Calu3 (cell line): ENCODE data around the gene NETO1. TPM values are rescaled to one million over a fixed set of nuclear protein-coding genes. Genes with fewer than 3 reads are reported as not detected.

Experiments
- BruUV-seq: library from RNA; stranded (reverse); fragments of 400-500 nt; replicated peaks from 2 replicates; lab custom pipeline; 2021; lab: Mats Ljungman, UMichigan
- CTCF ChIA-PET: fragments of 300-600 bp; sonication (Branson Sonifier 250); formaldehyde crosslinking; loops from one replicate; lab custom pipeline; 2022; ENCODE audit warnings: antibody characterized with exemption; lab: Charles Lee
- DNase-seq: peaks from one replicate; pipeline ENCODE4 v3.0.0; 2022
- H3K27ac Mint-ChIP-seq: one replicate; pipeline ENCODE4 v1.8.0; 2022; ENCODE audit warnings: mixed read lengths; ENCODE audit not compliant: unreplicated experiment
- H3K27me3 Mint-ChIP-seq: one replicate; pipeline ENCODE4 v1.8.0; 2022; ENCODE audit warnings: mixed read lengths; ENCODE audit not compliant: unreplicated experiment
- H3K36me3 Mint-ChIP-seq: one replicate; pipeline ENCODE4 v1.8.0; 2022; ENCODE audit warnings: mild to moderate bottlenecking, moderate library complexity, mixed read lengths; ENCODE audit not compliant: insufficient read depth, unreplicated experiment
- H3K4me1 Mint-ChIP-seq: one replicate; pipeline ENCODE4 v1.8.0; 2022; ENCODE audit warnings: mild to moderate bottlenecking, low read depth, mixed read lengths; ENCODE audit not compliant: unreplicated experiment
- H3K4me3 Mint-ChIP-seq: one replicate; pipeline ENCODE4 v1.8.0; 2022; ENCODE audit warnings: mild to moderate bottlenecking, low read depth, moderate library complexity, mixed read lengths; ENCODE audit not compliant: unreplicated experiment
- H3K9me3 Mint-ChIP-seq: one replicate; pipeline ENCODE4 v1.8.0; 2022; ENCODE audit warnings: low read depth, mixed read lengths; ENCODE audit not compliant: unreplicated experiment
- intact Hi-C: fragments of 100-400 bp; cut with micrococcal nuclease; formaldehyde crosslinking; loops from one replicate; pipeline ENCODE4 v1.10.0; 2022; ENCODE audit not compliant: unreplicated experiment
- total RNA-seq: library from RNA; stranded (reverse); gene quantifications from 2 replicates; pipeline ENCODE4 v1.2.3, GENCODE V29; 2022
- TF ChIP-seq, protein P1 (sequence below): fragments of 200-600 bp; IDR thresholded peaks from one replicate; pipeline ENCODE4 v1.8.0; 2022; ENCODE audit warnings: antibody characterized with exemption; ENCODE audit not compliant: unreplicated experiment

The NETO1 gene
- total RNA-seq, 1 experiment from 2014 or later = not detected

DNA sequence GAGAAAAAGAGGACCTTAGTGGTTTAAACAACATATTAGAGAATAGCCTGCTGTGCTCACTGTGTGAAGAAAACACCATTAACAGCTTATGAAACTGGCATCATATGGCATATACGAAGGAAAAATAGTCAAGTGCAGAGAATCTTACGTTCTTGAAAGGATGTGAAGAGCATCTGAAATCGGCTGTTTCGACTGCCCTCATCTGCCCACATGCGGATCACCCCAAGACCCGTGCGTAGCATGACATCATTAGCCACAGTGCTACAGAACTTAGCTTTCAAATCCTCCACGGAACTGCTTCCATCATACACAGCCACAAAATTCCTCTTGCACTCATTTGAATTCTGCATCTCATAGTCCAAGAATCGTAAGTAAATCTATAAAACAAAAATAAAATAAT lies 84.3 kb downstream of the NETO1 start:
- no peak for DNase-seq
- no peak overlapping the region for H3K27ac Mint-ChIP-seq
- no peak overlapping the region for H3K4me3 Mint-ChIP-seq
- no peaks in the 10 kb centered on the region for H3K27me3 Mint-ChIP-seq
- TF ChIP-seq, protein P1, sequence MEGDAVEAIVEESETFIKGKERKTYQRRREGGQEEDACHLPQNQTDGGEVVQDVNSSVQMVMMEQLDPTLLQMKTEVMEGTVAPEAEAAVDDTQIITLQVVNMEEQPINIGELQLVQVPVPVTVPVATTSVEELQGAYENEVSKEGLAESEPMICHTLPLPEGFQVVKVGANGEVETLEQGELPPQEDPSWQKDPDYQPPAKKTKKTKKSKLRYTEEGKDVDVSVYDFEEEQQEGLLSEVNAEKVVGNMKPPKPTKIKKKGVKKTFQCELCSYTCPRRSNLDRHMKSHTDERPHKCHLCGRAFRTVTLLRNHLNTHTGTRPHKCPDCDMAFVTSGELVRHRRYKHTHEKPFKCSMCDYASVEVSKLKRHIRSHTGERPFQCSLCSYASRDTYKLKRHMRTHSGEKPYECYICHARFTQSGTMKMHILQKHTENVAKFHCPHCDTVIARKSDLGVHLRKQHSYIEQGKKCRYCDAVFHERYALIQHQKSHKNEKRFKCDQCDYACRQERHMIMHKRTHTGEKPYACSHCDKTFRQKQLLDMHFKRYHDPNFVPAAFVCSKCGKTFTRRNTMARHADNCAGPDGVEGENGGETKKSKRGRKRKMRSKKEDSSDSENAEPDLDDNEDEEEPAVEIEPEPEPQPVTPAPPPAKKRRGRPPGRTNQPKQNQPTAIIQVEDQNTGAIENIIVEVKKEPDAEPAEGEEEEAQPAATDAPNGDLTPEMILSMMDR = no peak
- H3K9me3 Mint-ChIP-seq = no peaks in the 10 kb centered on the region
- BruUV-seq = no TSS peak
- CTCF ChIA-PET = no interaction called here
- H3K4me1 Mint-ChIP-seq = no peaks in the 10 kb centered on the region
- no peaks in the 10 kb centered on the region for H3K36me3 Mint-ChIP-seq
- intact Hi-C loops = no loop called here

GRCh38 chr18:72774914-72775313 lies 92.9 kb downstream of the NETO1 start:
- Mint-ChIP-seq H3K27ac (no peak overlapping the region), H3K27me3 (no peaks in the 10 kb centered on the region), H3K4me1 (no peaks in the 10 kb centered on the region), H3K36me3 (no peaks in the 10 kb centered on the region), H3K9me3 (peaks cover 9% of the 10 kb centered on the region), H3K4me3 (no peak overlapping the region)
- TF ChIP-seq, protein P1 = no peak
- no TSS peak for BruUV-seq
- intact Hi-C loops = no loop called here
- CTCF ChIA-PET = no interaction called here
- no peak for DNase-seq

- no peaks in the 10 kb centered on the region for H3K36me3 Mint-ChIP-seq
- H3K4me1 Mint-ChIP-seq = no peaks in the 10 kb centered on the region
- H3K4me3 Mint-ChIP-seq = no peak overlapping the region
- TF ChIP-seq, protein P1 = no peak
- CTCF ChIA-PET = no interaction called here
- H3K27ac Mint-ChIP-seq = no peak overlapping the region
- no peak for DNase-seq
- H3K9me3 Mint-ChIP-seq = peaks cover 9% of the 10 kb centered on the region
- BruUV-seq = no TSS peak
- H3K27me3 Mint-ChIP-seq = no peaks in the 10 kb centered on the region
- intact Hi-C loops = no loop called here
These were observed 94.9 kb downstream of the NETO1 start for GRCh38 chr18:72772916-72773315.

DNA sequence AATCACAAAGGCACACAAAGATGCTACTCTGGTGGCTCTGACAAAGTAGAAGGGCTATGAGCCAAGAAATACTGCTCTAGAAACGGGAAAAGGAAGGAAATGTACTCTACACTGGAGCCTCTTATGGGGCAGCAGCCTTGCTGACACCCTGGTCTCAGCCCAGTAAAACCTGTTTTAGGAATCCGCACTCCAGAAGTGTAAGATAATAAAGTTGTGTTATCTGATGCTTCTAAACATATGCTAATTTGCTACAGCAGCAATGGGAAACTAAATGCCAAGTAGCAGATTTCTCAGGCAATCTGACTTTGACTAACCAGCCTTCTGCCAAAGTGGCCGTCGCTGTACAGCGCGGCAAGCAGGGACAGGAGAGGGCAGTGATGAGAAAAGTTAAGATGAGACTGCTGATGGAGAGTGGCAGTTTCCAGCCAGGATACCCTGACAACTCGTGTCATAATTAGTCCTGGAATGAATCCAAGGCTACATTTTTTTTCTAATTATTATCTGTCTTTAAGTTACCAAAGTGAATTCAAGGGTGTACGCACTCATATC lies 99.0 kb downstream of the NETO1 start:
- no TSS peak for BruUV-seq
- no peaks in the 10 kb centered on the region for H3K4me1 Mint-ChIP-seq
- intact Hi-C loops = no loop called here
- H3K36me3 Mint-ChIP-seq = no peaks in the 10 kb centered on the region
- no peak overlapping the region for H3K27ac Mint-ChIP-seq
- TF ChIP-seq, protein P1 = no peak
- no peak for DNase-seq
- CTCF ChIA-PET = no interaction called here
- H3K9me3 Mint-ChIP-seq = peaks cover 2% of the 10 kb centered on the region
- H3K27me3 Mint-ChIP-seq = no peaks in the 10 kb centered on the region
- H3K4me3 Mint-ChIP-seq = no peak overlapping the region
